HEK293 (cell line): ENCODE results near the gene ARPC4.

ENCODE experiments used
- CTCF ChIA-PET: fragments of 350-600 bp; formaldehyde crosslinking; extraction: SDS; loops from one replicate; lab custom pipeline; 2021; ENCODE audit warnings: antibody characterized with exemption; lab: Yijun Ruan, JAX
- POLR2A ChIA-PET: fragments of 300-600 bp; formaldehyde crosslinking; extraction: SDS; loops from one replicate; lab custom pipeline; 2020; ENCODE audit warnings: antibody characterized with exemption, inconsistent platforms; lab: Yijun Ruan, JAX
- H3K27ac ChIP-seq: fragments of 200-500 bp; sonication (Bioruptor generic); 2 replicates; pipeline ENCODE4 v1.5.1; 2014; ENCODE audit warnings: low read depth, low read length, control low read depth, inconsistent platforms; ENCODE audit errors: extremely low read depth
- H3K36me3 ChIP-seq, 2 experiments: fragments of 200-500 bp in 1 of 2; sonication (Bioruptor generic) in 1 of 2; 1 replicate in 1 of 2; 2 replicates in 1 of 2; pipeline ENCODE4 v1.5.1; 2014 to 2017; ENCODE audit warnings: inconsistent platforms in 2 of 2, low read length in 2 of 2; ENCODE audit not compliant: control insufficient read depth in 2 of 2, insufficient read depth in 1 of 2
- H3K4me1 ChIP-seq: fragments of 200-500 bp; sonication (Bioruptor generic); 2 replicates; pipeline ENCODE4 v1.5.1; 2014; ENCODE audit warnings: mild to moderate bottlenecking, low read length, inconsistent platforms; ENCODE audit not compliant: control insufficient read depth, insufficient read depth
- H3K4me3 ChIP-seq: 2 replicates; pipeline ENCODE4 v1.5.1; 2011; ENCODE audit warnings: low read depth, mild to moderate bottlenecking, control low read depth, low read length, moderate library complexity
- H3K9me3 ChIP-seq: fragments of 200-500 bp; sonication (Bioruptor generic); 2 replicates; pipeline ENCODE4 v1.5.1; 2014; ENCODE audit warnings: low read depth, low read length, inconsistent platforms; ENCODE audit not compliant: control insufficient read depth, insufficient read depth
- ELK4 ChIP-seq: IDR thresholded peaks from 2 replicates; pipeline ENCODE4 v1.6.1; 2011; ENCODE audit warnings: mild to moderate bottlenecking, low read depth, low read length, borderline replicate concordance
- GLIS2 ChIP-seq: fragments of 450-650 bp; formaldehyde crosslinking; IDR thresholded peaks from 2 replicates; pipeline ENCODE4 v1.5.1; 2016; ENCODE audit warnings: missing biosample characterization, missing genetic modification characterization
- OVOL3 ChIP-seq: fragments of 450-650 bp; formaldehyde crosslinking; IDR thresholded peaks from 2 replicates; pipeline ENCODE4 v1.5.1; 2016; ENCODE audit warnings: missing biosample characterization, missing genetic modification characterization
- SCRT2 ChIP-seq: fragments of 450-650 bp; formaldehyde crosslinking; IDR thresholded peaks from 2 replicates; pipeline ENCODE4 v1.5.1; 2016; ENCODE audit warnings: missing biosample characterization, missing genetic modification characterization
- ZBTB48 ChIP-seq: fragments of 450-650 bp; formaldehyde crosslinking; IDR thresholded peaks from 2 replicates; pipeline ENCODE4 v1.5.1; 2016; ENCODE audit warnings: missing biosample characterization, missing genetic modification characterization
- ZNF121 ChIP-seq: fragments of 450-650 bp; formaldehyde crosslinking; IDR thresholded peaks from 2 replicates; pipeline ENCODE4 v1.5.1; 2016; ENCODE audit warnings: missing biosample characterization, missing genetic modification characterization
- ZNF211 ChIP-seq: fragments of 450-650 bp; formaldehyde crosslinking; IDR thresholded peaks from 2 replicates; pipeline ENCODE4 v1.5.1; 2016; ENCODE audit warnings: low read depth, missing biosample characterization, missing genetic modification characterization
- ZNF221 ChIP-seq: fragments of 450-650 bp; formaldehyde crosslinking; IDR thresholded peaks from 2 replicates; pipeline ENCODE4 v1.5.1; 2017; ENCODE audit warnings: missing biosample characterization, missing genetic modification characterization, borderline replicate concordance
- ZNF311 ChIP-seq: fragments of 450-650 bp; formaldehyde crosslinking; IDR thresholded peaks from 2 replicates; pipeline ENCODE4 v1.5.1; 2017; ENCODE audit warnings: missing biosample characterization, missing genetic modification characterization, borderline replicate concordance
- ZNF423 ChIP-seq: fragments of 450-650 bp; formaldehyde crosslinking; IDR thresholded peaks from 2 replicates; pipeline ENCODE4 v1.5.1; 2016; ENCODE audit warnings: missing biosample characterization, missing genetic modification characterization
- ZNF558 ChIP-seq: fragments of 450-650 bp; formaldehyde crosslinking; IDR thresholded peaks from 2 replicates; pipeline ENCODE4 v1.5.1; 2016; ENCODE audit warnings: missing biosample characterization, missing genetic modification characterization
- ZNF621 ChIP-seq: fragments of 450-650 bp; formaldehyde crosslinking; IDR thresholded peaks from 2 replicates; pipeline ENCODE4 v1.5.1; 2017; ENCODE audit warnings: missing biosample characterization, missing genetic modification characterization
- ZNF658 ChIP-seq: fragments of 450-650 bp; formaldehyde crosslinking; IDR thresholded peaks from 2 replicates; pipeline ENCODE4; 2016; ENCODE audit warnings: missing biosample characterization, missing genetic modification characterization
- ZSCAN30 ChIP-seq: fragments of 450-650 bp; IDR thresholded peaks from 2 replicates; pipeline ENCODE4 v1.5.1; 2018; ENCODE audit warnings: missing biosample characterization, mild to moderate bottlenecking, missing genetic modification characterization, moderate library complexity
- TF ChIP-seq, protein P1 (sequence below): fragments of 450-650 bp; formaldehyde crosslinking; IDR thresholded peaks from 2 replicates; pipeline ENCODE4 v1.5.1; 2016; ENCODE audit warnings: missing biosample characterization, missing genetic modification characterization
- TF ChIP-seq, protein P2 (sequence below): fragments of 450-650 bp; formaldehyde crosslinking; IDR thresholded peaks from 2 replicates; pipeline ENCODE4 v1.5.1; 2017; ENCODE audit warnings: missing biosample characterization, missing genetic modification characterization
- TF ChIP-seq, protein P3 (sequence below): fragments of 450-650 bp; formaldehyde crosslinking; optimal IDR thresholded peaks from 2 replicates; pipeline ENCODE3; 2016; ENCODE audit warnings: missing biosample characterization, mild to moderate bottlenecking, missing genetic modification characterization

The ARPC4 gene

DNA sequence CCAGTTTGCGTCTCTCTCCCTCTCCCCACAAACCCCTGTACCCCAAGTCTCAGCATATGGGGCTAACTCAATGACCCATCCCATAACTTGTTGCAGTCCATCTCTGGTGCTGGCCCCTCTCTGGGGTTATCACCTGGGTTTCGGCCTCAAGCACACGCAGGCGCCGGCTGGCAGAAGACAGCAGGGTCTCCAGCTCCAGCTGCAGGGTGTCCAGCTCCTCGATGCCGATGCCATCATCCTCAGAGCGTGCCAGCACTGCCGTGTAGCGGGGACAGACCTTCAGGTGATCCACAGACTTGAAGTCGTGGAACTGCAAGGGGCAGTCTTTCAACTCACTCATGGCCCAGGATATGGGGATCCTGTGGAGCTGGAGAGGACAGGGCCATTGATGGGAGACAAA lies 1.8 kb upstream of the ARPC4 start:
- Histone ChIP-seq H3K9me3 (no peaks in the 10 kb centered on the region), H3K27ac (no peak overlapping the region), H3K4me3 (no peak overlapping the region), H3K4me1 (no peaks in the 10 kb centered on the region), H3K36me3 (peaks cover 10 to 60% of the 10 kb centered on the region in 2 experiments; a peak in 2 of 3 replicates)
- CTCF ChIA-PET = interaction anchor here (0.7 kb wide), 1 partner anchor 155 kb away, joined by 3 read pairs; no protein-coding TSS in a partner anchor
- POLR2A ChIA-PET = interaction anchor here (0.7 to 1.0 kb wide), 2 partner anchors 15 to 21 kb away, joined by 3 read pairs; partner anchors contain the start of gene CAMK1
- TF ChIP-seq ZNF311 (tag by site-specific recombination) = no peak
- TF ChIP-seq, protein P1, sequence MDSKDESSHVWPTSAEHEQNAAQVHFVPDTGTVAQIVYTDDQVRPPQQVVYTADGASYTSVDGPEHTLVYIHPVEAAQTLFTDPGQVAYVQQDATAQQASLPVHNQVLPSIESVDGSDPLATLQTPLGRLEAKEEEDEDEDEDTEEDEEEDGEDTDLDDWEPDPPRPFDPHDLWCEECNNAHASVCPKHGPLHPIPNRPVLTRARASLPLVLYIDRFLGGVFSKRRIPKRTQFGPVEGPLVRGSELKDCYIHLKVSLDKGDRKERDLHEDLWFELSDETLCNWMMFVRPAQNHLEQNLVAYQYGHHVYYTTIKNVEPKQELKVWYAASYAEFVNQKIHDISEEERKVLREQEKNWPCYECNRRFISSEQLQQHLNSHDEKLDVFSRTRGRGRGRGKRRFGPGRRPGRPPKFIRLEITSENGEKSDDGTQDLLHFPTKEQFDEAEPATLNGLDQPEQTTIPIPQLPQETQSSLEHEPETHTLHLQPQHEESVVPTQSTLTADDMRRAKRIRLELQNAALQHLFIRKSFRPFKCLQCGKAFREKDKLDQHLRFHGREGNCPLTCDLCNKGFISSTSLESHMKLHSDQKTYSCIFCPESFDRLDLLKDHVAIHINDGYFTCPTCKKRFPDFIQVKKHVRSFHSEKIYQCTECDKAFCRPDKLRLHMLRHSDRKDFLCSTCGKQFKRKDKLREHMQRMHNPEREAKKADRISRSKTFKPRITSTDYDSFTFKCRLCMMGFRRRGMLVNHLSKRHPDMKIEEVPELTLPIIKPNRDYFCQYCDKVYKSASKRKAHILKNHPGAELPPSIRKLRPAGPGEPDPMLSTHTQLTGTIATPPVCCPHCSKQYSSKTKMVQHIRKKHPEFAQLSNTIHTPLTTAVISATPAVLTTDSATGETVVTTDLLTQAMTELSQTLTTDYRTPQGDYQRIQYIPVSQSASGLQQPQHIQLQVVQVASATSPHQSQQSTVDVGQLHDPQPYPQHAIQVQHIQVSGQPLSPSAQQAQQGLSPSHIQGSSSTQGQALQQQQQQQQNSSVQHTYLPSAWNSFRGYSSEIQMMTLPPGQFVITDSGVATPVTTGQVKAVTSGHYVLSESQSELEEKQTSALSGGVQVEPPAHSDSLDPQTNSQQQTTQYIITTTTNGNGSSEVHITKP (tag by site-specific recombination) = no peak
- 0 out of 2 replicates have a peak, but pooled peaks have one; percentile 51 for TF ChIP-seq SCRT2 (tag by site-specific recombination)
- no peak for TF ChIP-seq ELK4
- TF ChIP-seq, protein P2, sequence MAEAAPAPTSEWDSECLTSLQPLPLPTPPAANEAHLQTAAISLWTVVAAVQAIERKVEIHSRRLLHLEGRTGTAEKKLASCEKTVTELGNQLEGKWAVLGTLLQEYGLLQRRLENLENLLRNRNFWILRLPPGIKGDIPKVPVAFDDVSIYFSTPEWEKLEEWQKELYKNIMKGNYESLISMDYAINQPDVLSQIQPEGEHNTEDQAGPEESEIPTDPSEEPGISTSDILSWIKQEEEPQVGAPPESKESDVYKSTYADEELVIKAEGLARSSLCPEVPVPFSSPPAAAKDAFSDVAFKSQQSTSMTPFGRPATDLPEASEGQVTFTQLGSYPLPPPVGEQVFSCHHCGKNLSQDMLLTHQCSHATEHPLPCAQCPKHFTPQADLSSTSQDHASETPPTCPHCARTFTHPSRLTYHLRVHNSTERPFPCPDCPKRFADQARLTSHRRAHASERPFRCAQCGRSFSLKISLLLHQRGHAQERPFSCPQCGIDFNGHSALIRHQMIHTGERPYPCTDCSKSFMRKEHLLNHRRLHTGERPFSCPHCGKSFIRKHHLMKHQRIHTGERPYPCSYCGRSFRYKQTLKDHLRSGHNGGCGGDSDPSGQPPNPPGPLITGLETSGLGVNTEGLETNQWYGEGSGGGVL = no peak
- TF ChIP-seq ZNF658 (tag by site-specific recombination) = no peak

DNA sequence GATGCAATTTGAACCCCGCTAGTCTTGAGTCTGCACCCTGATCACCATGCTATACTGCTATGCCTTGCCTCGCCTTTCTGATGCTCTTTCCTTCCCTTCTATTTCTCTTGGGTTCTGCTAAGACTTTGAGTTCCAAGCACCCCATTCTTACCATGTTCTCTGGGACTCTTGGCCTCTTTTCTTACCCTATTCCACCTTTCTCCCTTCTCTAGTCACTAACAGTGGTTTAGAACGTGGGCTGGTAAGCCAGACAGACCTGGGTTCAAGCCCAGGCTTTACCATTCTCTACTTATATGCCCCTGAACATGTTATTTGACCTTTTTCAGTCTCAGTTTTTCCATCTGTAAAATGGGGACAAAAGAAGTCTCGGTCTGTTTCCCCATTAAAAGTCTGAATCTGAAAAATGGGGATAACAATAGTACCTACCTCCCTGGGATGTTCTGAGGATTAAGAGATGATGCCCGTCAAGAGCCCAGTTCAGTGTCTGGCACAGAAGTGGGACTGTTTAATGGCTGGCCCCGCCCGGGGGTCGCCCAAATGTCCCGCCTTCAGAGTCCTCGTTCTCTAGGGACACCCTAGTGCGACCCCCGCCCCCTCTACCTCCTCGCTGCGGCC lies 985 bp upstream of the ARPC4 start:
- Histone ChIP-seq H3K9me3 (no peaks in the 10 kb centered on the region), H3K27ac (peak overlapping the region; percentile 97), H3K36me3 (peaks cover 10 to 56% of the 10 kb centered on the region in 2 experiments; a peak in 2 of 3 replicates), H3K4me1 (no peaks in the 10 kb centered on the region), H3K4me3 (peak overlapping the region; percentile 83)
- TF ChIP-seq ZBTB48 (tag by site-specific recombination) = peak; percentile 5; the same call in 1 of the 2 replicates
- TF ChIP-seq OVOL3 (tag by site-specific recombination) = no peak
- 0 out of 2 replicates have a peak, but pooled peaks have one; percentile 18 for TF ChIP-seq ZNF558
- TF ChIP-seq ZSCAN30 (tag by site-specific recombination) = 0 out of 2 replicates have a peak, but pooled peaks have one; percentile 22
- TF ChIP-seq GLIS2 (tag by site-specific recombination) = no peak
- TF ChIP-seq ZNF423 = peak; percentile 71
- TF ChIP-seq, protein P3, sequence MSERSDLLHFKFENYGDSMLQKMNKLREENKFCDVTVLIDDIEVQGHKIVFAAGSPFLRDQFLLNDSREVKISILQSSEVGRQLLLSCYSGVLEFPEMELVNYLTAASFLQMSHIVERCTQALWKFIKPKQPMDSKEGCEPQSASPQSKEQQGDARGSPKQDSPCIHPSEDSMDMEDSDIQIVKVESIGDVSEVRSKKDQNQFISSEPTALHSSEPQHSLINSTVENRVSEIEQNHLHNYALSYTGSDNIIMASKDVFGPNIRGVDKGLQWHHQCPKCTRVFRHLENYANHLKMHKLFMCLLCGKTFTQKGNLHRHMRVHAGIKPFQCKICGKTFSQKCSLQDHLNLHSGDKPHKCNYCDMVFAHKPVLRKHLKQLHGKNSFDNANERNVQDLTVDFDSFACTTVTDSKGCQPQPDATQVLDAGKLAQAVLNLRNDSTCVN (tag by site-specific recombination) = no peak
- no peak for TF ChIP-seq ZNF221
- TF ChIP-seq ZNF211 (tag by site-specific recombination) = no peak
- no peak for TF ChIP-seq ZNF621 (tag by site-specific recombination)
- no peak for TF ChIP-seq ZNF121
- POLR2A ChIA-PET = interaction anchor here (0.7 to 2.0 kb wide), 12 partner anchors 8 to 456 kb away, joined by 3 to 18 read pairs (median 6); partner anchors contain the start of genes BRPF1, CAMK1, CRELD1 and OGG1
- CTCF ChIA-PET = interaction anchor here (1.1 to 1.3 kb wide), 2 partner anchors 35 to 155 kb away, joined by 3 to 5 read pairs; no protein-coding TSS in a partner anchor
